Ovary (tissue), 3 donors: ENCODE results near the gene SLC1A2.

Experiments used
- CTCF ChIP-seq, 3 donors: fragments of 450-650 bp in 2 of 3; fragments of 200-600 bp in 1 of 3; IDR thresholded peaks; one replicate each; pipeline versions ENCODE4 v1.5.1 to v1.8.0; 2016 to 2022; ENCODE audit warnings: antibody characterized with exemption in 3 of 3, mild to moderate bottlenecking in 1 of 3
- POLR2A ChIP-seq: fragments of 450-650 bp; IDR thresholded peaks from one replicate; pipeline ENCODE4 v1.6.1; 2017; ENCODE audit warnings: antibody characterized with exemption, mild to moderate bottlenecking, moderate library complexity
- donor health status: DM: no; HTN: no; CAD: no.

- TF ChIP-seq POLR2A (no peak), CTCF (IDR thresholded peaks at IDR 0.05) (no peak)
These were observed 74.4 kb downstream of the SLC1A2 start for GRCh38 chr11:35344681-35345574.
